Endothelial cell of umbilical vein (primary cell): ENCODE data around the gene TYK2. TPM values are rescaled to one million over a fixed set of nuclear protein-coding genes. Genes with fewer than 3 reads are reported as not detected.

ENCODE experiments used
- BruUV-seq: library from RNA; stranded (reverse); fragments of 400-500 nt; replicated peaks from 2 replicates; lab custom pipeline; 2021; lab: Mats Ljungman, UMichigan
- CTCF ChIA-PET: fragments of 300-600, 350-600 bp; sonication (Branson Sonifier 250); formaldehyde crosslinking; loops from one replicate; lab custom pipeline; 2021; ENCODE audit warnings: antibody characterized with exemption, inconsistent platforms; lab: Charles Lee
- POLR2A ChIA-PET: fragments of 300-600, 350-600 bp; sonication (Branson Sonifier 250); formaldehyde crosslinking; loops from one replicate; lab custom pipeline; 2021; ENCODE audit warnings: antibody characterized with exemption, inconsistent platforms; lab: Charles Lee
- DNase-seq: peaks from one replicate; pipeline ENCODE4 v3.0.0-alpha.2; 2011; ENCODE audit warnings: low read depth, low spot score
- FAIRE-seq: peaks from 2 replicates; lab custom pipeline; 2011; peaks lifted over from hg19 to GRCh38; lab: Jason Lieb, UNC
- H2AFZ ChIP-seq: 2 replicates; pipeline ENCODE4 v1.6.0; 2012; ENCODE audit warnings: low read depth, low read length, control low read depth, inconsistent platforms
- H3K27ac ChIP-seq: 2 replicates; pipeline ENCODE4 v1.5.1; 2011; ENCODE audit warnings: low read depth, mild to moderate bottlenecking, control low read depth, low read length, moderate library complexity; ENCODE audit not compliant: insufficient read depth
- H3K27me3 ChIP-seq, 2 experiments: 2 replicates each; pipeline versions ENCODE4 v1.6.0 to v1.6.1; 2011; ENCODE audit warnings: low read length in 2 of 2, mixed read lengths in 1 of 2; ENCODE audit not compliant: control insufficient read depth in 2 of 2, insufficient read depth in 2 of 2
- H3K36me3 ChIP-seq, 2 experiments: 2 replicates in 1 of 2; 3 replicates in 1 of 2; pipeline ENCODE4 v1.5.1; 2011; ENCODE audit warnings: low read length in 2 of 2, mild to moderate bottlenecking in 1 of 2, moderate library complexity in 1 of 2; ENCODE audit not compliant: control insufficient read depth in 2 of 2, insufficient read depth in 2 of 2; ENCODE audit errors: extremely low read depth in 1 of 2
- H3K4me1 ChIP-seq: 3 replicates; pipeline ENCODE4 v1.5.1; 2011; ENCODE audit warnings: mild to moderate bottlenecking, low read length; ENCODE audit not compliant: control insufficient read depth, insufficient read depth; ENCODE audit errors: extremely low read depth
- H3K4me2 ChIP-seq: 2 replicates; pipeline ENCODE4 v1.6.1; 2011; ENCODE audit warnings: low read length, control low read depth, mixed read lengths; ENCODE audit not compliant: insufficient read depth
- H3K4me3 ChIP-seq, 3 experiments: fragments of 200-600 bp in 1 of 3; sonication (generic), shearing (Covaris generic) in 1 of 3; replicated peaks in 1 of 3; 2 replicates each; pipeline ENCODE4 v1.5.1; 2011 to 2016; ENCODE audit warnings: control low read depth in 3 of 3, low read length in 3 of 3, mild to moderate bottlenecking in 2 of 3, inconsistent platforms in 1 of 3, low read depth in 1 of 3, moderate library complexity in 1 of 3; ENCODE audit not compliant: insufficient read depth in 1 of 3
- H3K79me2 ChIP-seq: 2 replicates; pipeline ENCODE4 v1.6.0; 2012; ENCODE audit warnings: low read length, inconsistent platforms; ENCODE audit not compliant: control insufficient read depth, insufficient read depth
- H3K9ac ChIP-seq: replicated peaks from 2 replicates; pipeline ENCODE3; 2011; ENCODE audit warnings: low read length, control low read depth; ENCODE audit not compliant: insufficient read depth; ENCODE audit errors: extremely low read depth
- H3K9me1 ChIP-seq: replicated peaks from 3 replicates; pipeline ENCODE4 v1.6.0; 2011; ENCODE audit warnings: mild to moderate bottlenecking, low read length; ENCODE audit not compliant: control insufficient read depth, insufficient read depth; ENCODE audit errors: extremely low read depth
- H3K9me3 ChIP-seq: replicated peaks from 2 replicates; pipeline ENCODE4 v1.5.1; 2012; ENCODE audit warnings: low read length, inconsistent platforms; ENCODE audit not compliant: control insufficient read depth, insufficient read depth
- H4K20me1 ChIP-seq: replicated peaks from 2 replicates; pipeline ENCODE3; 2011; ENCODE audit warnings: mild to moderate bottlenecking, low read length; ENCODE audit not compliant: control insufficient read depth, insufficient read depth; ENCODE audit errors: extremely low read depth
- EZH2 ChIP-seq: IDR thresholded peaks from 2 replicates; pipeline ENCODE4 v1.6.1; 2012; ENCODE audit warnings: borderline replicate concordance, low read depth, mild to moderate bottlenecking, moderate library complexity, low read length, inconsistent platforms; ENCODE audit not compliant: severe bottlenecking
- FOS ChIP-seq: IDR thresholded peaks from 2 replicates; pipeline ENCODE4 v1.6.1; 2011; ENCODE audit warnings: mild to moderate bottlenecking, low read length, moderate library complexity, borderline replicate concordance; ENCODE audit not compliant: insufficient read depth
- GATA2 ChIP-seq: IDR thresholded peaks from 2 replicates; pipeline ENCODE4 v1.7.0; 2011; ENCODE audit warnings: low read depth, mild to moderate bottlenecking, moderate library complexity, mixed read lengths, low read length; ENCODE audit not compliant: insufficient read length, insufficient read depth
- JUN ChIP-seq: IDR thresholded peaks from 2 replicates; pipeline ENCODE4 v1.6.1; 2011; ENCODE audit warnings: borderline replicate concordance, low read depth; ENCODE audit not compliant: insufficient read length, insufficient read depth
- MYC ChIP-seq: IDR thresholded peaks from one replicate; pipeline ENCODE4 v1.6.1; 2011; ENCODE audit warnings: mild to moderate bottlenecking, low read depth, low read length
- POLR2A ChIP-seq: IDR thresholded peaks from 2 replicates; pipeline ENCODE4 v1.6.1; 2012; ENCODE audit warnings: low read depth, mild to moderate bottlenecking, control low read depth, low read length
- POLR2AphosphoS5 ChIP-seq: IDR thresholded peaks from 2 replicates; pipeline ENCODE4 v1.6.1; 2012; ENCODE audit warnings: low read depth, mild to moderate bottlenecking, control low read depth, low read length, moderate library complexity; ENCODE audit not compliant: insufficient read depth
- dilution Hi-C: fragments of 300-500 bp; cut with MboI; formaldehyde crosslinking; loops from one replicate; pipeline ENCODE4 v1.15.0; 2019; ENCODE audit warnings: low sequenced_read_pairs; ENCODE audit not compliant: extremely low pct_ligation_motif_present
- intact Hi-C: fragments of 100-400 bp; cut with micrococcal nuclease; formaldehyde crosslinking; loops from one replicate; pipeline ENCODE4 v1.10.0; 2022
- polyA plus RNA-seq, 4 experiments: library from polyadenylated mRNA; depleted of rRNA in 3 of 4; stranded (reverse) in 3 of 4; unstranded in 1 of 4; fragments of >200 nt; gene quantifications; 2 replicates each; pipeline versions ENCODE4 v1.2.1 to v1.2.3, GENCODE V29; 2011 to 2012; ENCODE audit warnings: missing spikeins in 1 of 4
- total RNA-seq: library from RNA; stranded (reverse); gene quantifications from 2 replicates; pipeline ENCODE4 v1.2.3, GENCODE V29; 2021
- TF ChIP-seq, protein P1 (sequence below), 2 donors: IDR thresholded peaks; 1 replicate in 1 of 2; 2 replicates in 1 of 2; pipeline ENCODE4 v1.5.1; 2011; ENCODE audit warnings: low read length in 2 of 2, mild to moderate bottlenecking in 2 of 2, moderate library complexity in 2 of 2, control low read depth in 1 of 2, inconsistent platforms in 1 of 2, low read depth in 1 of 2; ENCODE audit not compliant: insufficient read depth in 1 of 2; ENCODE audit errors: extremely low read depth in 1 of 2
- TF ChIP-seq, protein P2 (sequence below): IDR thresholded peaks from 2 replicates; pipeline ENCODE4 v1.6.1; 2011; ENCODE audit not compliant: insufficient read depth, insufficient read length

Gene TYK2
- total and polyA plus RNA-seq, 2 donors (not counting 3 experiments of a cell fraction or from before 2014, with no cell fraction given): 92.9 to 138 TPM

DNA sequence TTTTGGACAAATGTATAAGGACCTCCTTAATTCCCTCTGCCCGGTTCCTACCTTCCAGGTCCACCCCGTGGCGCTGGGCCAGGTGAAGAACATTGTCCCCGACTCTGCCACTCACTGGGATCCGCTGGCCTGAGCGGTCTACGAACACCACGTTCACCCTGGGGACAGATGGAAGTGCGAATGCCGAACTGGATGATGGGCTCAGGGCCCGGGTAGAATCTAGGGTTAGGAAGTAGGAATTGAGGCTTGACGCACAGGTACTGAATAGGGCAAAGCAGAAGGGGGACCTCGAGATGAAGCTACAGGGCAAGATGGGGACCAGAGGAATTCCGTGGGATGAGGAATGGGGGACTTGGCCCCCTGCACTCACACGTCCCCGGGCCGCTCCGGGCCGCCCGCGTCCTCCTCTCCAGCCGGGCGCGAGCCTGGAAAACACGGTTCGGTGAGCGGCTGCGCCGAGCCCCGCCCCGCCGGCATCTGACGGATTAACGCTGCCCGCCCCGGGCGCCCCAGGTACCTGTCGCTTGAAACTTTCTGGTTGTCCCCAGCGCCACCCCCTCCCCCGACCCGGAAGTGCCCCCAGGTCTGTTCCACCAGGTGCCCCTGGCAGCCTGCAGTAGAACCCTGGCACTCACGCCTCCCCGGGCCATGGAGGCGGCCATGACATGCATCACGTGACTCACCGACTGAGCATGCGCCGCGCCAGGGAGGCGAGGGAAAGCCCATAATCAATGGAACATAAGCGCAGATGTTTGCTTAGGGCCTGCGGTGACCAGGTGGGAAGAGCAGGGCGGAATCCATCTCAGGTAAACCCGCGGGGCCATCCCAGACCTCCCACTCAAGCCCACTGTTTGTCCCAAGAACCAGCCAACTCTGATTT is 64.8 kb downstream of the TYK2 start, which contains the start of gene FDX2:
FDX2 (minus strand) TSS at position 681 of the 880 bp plus-strand sequence; CDS start at position 662, 19 bp downstream.
- FAIRE-seq: peak; percentile 95
- CTCF ChIA-PET: interaction anchor here (0.7 to 2.2 kb wide), 4 partner anchors 45 to 73 kb away, joined by 3 to 12 read pairs (median 4); partner anchors contain the start of gene ICAM1

More for the DNA sequence above, 64.8 kb downstream of the TYK2 start, which contains the start of gene FDX2:
- H3K27ac ChIP-seq: no peak within 1 kb of the TSS
- no peaks in the 10 kb centered on the region for H3K4me1 ChIP-seq
- intact Hi-C loops (loop anchor here (2.0 to 5.0 kb wide), 2 partner anchors 17 to 43 kb away; partner anchors contain the start of genes ICAM1 and RAVER1), dilution Hi-C loops (no loop called here)
- no peak for TF ChIP-seq JUN
- no peak for TF ChIP-seq FOS
- TF ChIP-seq, protein P1, sequence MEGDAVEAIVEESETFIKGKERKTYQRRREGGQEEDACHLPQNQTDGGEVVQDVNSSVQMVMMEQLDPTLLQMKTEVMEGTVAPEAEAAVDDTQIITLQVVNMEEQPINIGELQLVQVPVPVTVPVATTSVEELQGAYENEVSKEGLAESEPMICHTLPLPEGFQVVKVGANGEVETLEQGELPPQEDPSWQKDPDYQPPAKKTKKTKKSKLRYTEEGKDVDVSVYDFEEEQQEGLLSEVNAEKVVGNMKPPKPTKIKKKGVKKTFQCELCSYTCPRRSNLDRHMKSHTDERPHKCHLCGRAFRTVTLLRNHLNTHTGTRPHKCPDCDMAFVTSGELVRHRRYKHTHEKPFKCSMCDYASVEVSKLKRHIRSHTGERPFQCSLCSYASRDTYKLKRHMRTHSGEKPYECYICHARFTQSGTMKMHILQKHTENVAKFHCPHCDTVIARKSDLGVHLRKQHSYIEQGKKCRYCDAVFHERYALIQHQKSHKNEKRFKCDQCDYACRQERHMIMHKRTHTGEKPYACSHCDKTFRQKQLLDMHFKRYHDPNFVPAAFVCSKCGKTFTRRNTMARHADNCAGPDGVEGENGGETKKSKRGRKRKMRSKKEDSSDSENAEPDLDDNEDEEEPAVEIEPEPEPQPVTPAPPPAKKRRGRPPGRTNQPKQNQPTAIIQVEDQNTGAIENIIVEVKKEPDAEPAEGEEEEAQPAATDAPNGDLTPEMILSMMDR (IDR thresholded peaks at IDR 0.05; ENCODE audit: extremely low read depth in 1 of 2, insufficient read depth in 1 of 2, low read depth in 1 of 2, low read length in 2 of 2): no peak
- TF ChIP-seq, protein P2, sequence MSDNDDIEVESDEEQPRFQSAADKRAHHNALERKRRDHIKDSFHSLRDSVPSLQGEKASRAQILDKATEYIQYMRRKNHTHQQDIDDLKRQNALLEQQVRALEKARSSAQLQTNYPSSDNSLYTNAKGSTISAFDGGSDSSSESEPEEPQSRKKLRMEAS: peak; percentile 97
- TF ChIP-seq EZH2: no peak
- peak; percentile 96 for TF ChIP-seq POLR2A
- TF ChIP-seq MYC: no peak
- no peak for TF ChIP-seq GATA2
- peak; percentile 89 for TF ChIP-seq POLR2AphosphoS5
- H2AFZ ChIP-seq: peak within 1 kb of the TSS; percentile 31
- H3K36me3 ChIP-seq: peaks cover 6 to 17% of the 10 kb centered on the region in 2 experiments
- no TSS peak for BruUV-seq
- no peaks in the 10 kb centered on the region for H3K27me3 ChIP-seq
- H3K4me3 ChIP-seq: peak within 1 kb of the TSS; percentile 48 to 67 (median 51)
- no peaks in the 10 kb centered on the region for H3K9me3 ChIP-seq
- peak within 1 kb of the TSS; percentile 28 for H3K4me2 ChIP-seq
- H4K20me1 ChIP-seq: no peaks in the 10 kb centered on the region
- peak; percentile 85 for DNase-seq
- H3K9me1 ChIP-seq: no peaks in the 10 kb centered on the region
- H3K79me2 ChIP-seq: no peaks in the 10 kb centered on the region
- POLR2A ChIA-PET: no interaction called here
- peak within 1 kb of the TSS; percentile 32 for H3K9ac ChIP-seq
